Measurements from ENCODE around the gene SYNJ1. TPM values are rescaled to one million over a fixed set of nuclear protein-coding genes. Genes with fewer than 3 reads are reported as not detected.

Gene SYNJ1
- total RNA-seq, 2 donors from 2014 or later = 7.9 to 9.2 TPM

DNA sequence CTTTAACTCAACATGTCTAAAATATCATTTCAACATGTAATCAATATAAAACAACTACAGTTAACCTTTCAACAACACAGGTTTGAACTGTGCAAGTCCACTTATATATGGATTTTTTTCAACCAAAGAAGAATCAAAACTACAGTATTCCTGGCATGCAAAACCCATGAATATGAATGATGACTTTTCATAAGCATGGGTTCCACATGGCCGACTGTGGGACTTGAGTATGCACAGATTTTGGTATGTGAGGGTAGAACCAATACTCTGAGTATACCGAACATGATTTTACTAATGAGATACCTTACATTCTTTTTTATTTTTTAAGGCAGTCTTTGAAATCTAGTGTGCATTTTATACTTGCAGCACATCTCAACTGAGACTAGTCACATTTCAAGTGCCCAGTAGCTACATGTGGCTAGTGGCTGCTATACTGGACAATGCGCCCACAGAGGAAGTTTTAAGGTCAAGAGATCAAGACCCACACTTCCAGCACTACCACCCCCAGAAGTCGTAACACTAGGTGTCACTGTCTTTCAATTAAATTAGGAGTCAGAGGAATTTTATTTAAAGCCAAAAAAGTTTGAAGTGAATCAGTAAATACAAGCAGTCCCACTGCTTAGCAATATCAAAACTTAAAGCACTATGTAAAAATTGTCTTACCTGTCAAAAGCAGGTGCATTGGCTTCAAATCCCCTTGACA, 40.0 kb downstream of the SYNJ1 start:
- no peaks in the 10 kb centered on the region for H3K4me1 ChIP-seq (replicated peaks)
- TF ChIP-seq POLR2AphosphoS5 (IDR thresholded peaks at IDR 0.05) (no peak), POLR2A (IDR thresholded peaks at IDR 0.05) (no peak), CTCF (IDR thresholded peaks at IDR 0.05) (no peak)
- WGBS = 88% methylated on average over 4 of the region's 4 CpGs
- H3K27ac ChIP-seq = no peak overlapping the region
- no peaks in the 10 kb centered on the region for H3K36me3 ChIP-seq
- H3K9me3 ChIP-seq = no peaks in the 10 kb centered on the region
- H3K27me3 ChIP-seq (replicated peaks; ENCODE audit: insufficient read depth) = no peaks in the 10 kb centered on the region
- intact Hi-C loops (cut with DNase I) = no loop called here
- H3K4me3 ChIP-seq = no peak overlapping the region
- DNase-seq (ENCODE audit: low spot score) = no peak

DNA sequence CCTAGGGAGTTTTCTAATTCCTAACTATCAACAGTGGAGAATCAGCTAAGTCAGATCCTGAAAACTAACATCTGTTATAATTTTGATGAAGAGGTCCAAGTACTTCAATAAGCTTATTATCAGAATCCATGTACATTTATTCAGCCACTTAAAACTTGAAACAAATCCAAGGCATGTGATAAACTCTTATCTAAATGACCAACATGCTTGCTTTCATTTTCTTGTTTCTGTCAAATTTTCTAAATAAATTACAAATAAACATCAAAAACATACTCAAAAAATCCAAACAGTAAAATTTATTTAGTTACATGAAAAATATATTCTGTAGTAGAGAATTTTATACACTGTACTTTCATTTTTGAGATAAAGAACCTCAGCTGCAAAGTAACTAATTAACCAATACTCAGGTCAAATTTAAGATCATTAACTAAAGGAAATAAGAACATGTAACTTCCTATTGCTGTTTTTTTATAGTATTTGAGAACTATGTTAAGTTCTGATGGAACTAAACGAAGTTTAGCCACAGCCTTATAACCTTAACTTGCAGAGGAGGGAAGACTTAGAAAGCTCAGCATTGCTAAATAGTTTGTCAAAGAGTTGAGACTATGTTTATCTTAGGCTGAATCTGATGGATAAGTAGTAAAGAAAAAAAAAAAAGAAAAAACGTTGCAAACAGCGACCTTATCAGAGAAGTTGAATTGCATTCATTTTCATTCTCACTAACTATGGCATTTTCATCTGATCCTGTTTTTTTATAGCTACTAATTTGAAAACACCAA, 44.9 kb downstream of the SYNJ1 start:
- 53% methylated on average over 3 of the region's 3 CpGs for WGBS
- no peaks in the 10 kb centered on the region for H3K36me3 ChIP-seq

GRCh38 chr21:32674731-32675130, 53.1 kb downstream of the SYNJ1 start:
- Histone ChIP-seq H3K27me3 (replicated peaks; ENCODE audit: insufficient read depth) (no peaks in the 10 kb centered on the region), H3K9me3 (no peaks in the 10 kb centered on the region), H3K27ac (no peak overlapping the region), H3K36me3 (no peaks in the 10 kb centered on the region), H3K4me3 (no peak overlapping the region), H3K4me1 (replicated peaks) (no peaks in the 10 kb centered on the region)
- intact Hi-C loops (cut with DNase I) = no loop called here
- 93% methylated on average over 2 of the region's 2 CpGs for WGBS
- TF ChIP-seq POLR2A (IDR thresholded peaks at IDR 0.05) = no peak
- TF ChIP-seq POLR2AphosphoS5 (IDR thresholded peaks at IDR 0.05) = no peak
- no peak for TF ChIP-seq CTCF (IDR thresholded peaks at IDR 0.05)
- DNase-seq (ENCODE audit: low spot score) = no peak

More for the DNA sequence above, 44.9 kb downstream of the SYNJ1 start:
- H3K4me3 ChIP-seq = no peak overlapping the region
- intact Hi-C loops (cut with DNase I) = no loop called here
- TF ChIP-seq POLR2A (IDR thresholded peaks at IDR 0.05) (no peak), POLR2AphosphoS5 (IDR thresholded peaks at IDR 0.05) (no peak), CTCF (IDR thresholded peaks at IDR 0.05) (no peak)
- H3K27me3 ChIP-seq (replicated peaks; ENCODE audit: insufficient read depth) = no peaks in the 10 kb centered on the region
- H3K27ac ChIP-seq = no peak overlapping the region
- no peaks in the 10 kb centered on the region for H3K4me1 ChIP-seq (replicated peaks)
- H3K9me3 ChIP-seq = no peaks in the 10 kb centered on the region
- no peak for DNase-seq (ENCODE audit: low spot score)

- no peak overlapping the region for H3K4me3 ChIP-seq
- no peak for DNase-seq (ENCODE audit: low spot score)
- 97% methylated on average over 1 of the region's 1 CpG for WGBS
- H3K9me3 ChIP-seq = no peaks in the 10 kb centered on the region
- no peaks in the 10 kb centered on the region for H3K27me3 ChIP-seq (replicated peaks; ENCODE audit: insufficient read depth)
- H3K27ac ChIP-seq = no peak overlapping the region
- intact Hi-C loops (cut with DNase I) = no loop called here
- H3K4me1 ChIP-seq (replicated peaks) = no peaks in the 10 kb centered on the region
- TF ChIP-seq POLR2AphosphoS5 (IDR thresholded peaks at IDR 0.05) = no peak
- no peak for TF ChIP-seq CTCF (IDR thresholded peaks at IDR 0.05)
- TF ChIP-seq POLR2A (IDR thresholded peaks at IDR 0.05) = no peak
- no peaks in the 10 kb centered on the region for H3K36me3 ChIP-seq
These were observed 53.8 kb downstream of the SYNJ1 start for GRCh38 chr21:32674038-32674437.

Measured in prostate gland (tissue), 2 donors.